IMR-90 (cell line): ENCODE data around the gene TCF4. TPM values are rescaled to one million over a fixed set of nuclear protein-coding genes. Genes with fewer than 3 reads are reported as not detected.

Source experiments
- ATAC-seq: fragments of 200-7000 bp; cut with Tn5 transposase; 2 replicates; pipeline ENCODE4 v1.9.1; 2020; ENCODE audit warnings: low read depth, mild to moderate bottlenecking, moderate library complexity
- BruUV-seq: library from RNA; stranded (reverse); fragments of 400-500 nt; replicated peaks from 2 replicates; lab custom pipeline; 2021; lab: Mats Ljungman, UMichigan
- CTCF ChIA-PET: fragments of 300-600 bp; formaldehyde crosslinking; extraction: SDS; loops from one replicate; lab custom pipeline; 2021; ENCODE audit warnings: antibody characterized with exemption; lab: Yijun Ruan, JAX
- POLR2A ChIA-PET: fragments of 300-600 bp; sonication (Branson Sonifier 250); formaldehyde crosslinking; loops from one replicate; lab custom pipeline; 2022; ENCODE audit warnings: antibody characterized with exemption; ENCODE audit not compliant: unreplicated experiment; lab: Charles Lee
- DNase-seq: peaks from one replicate; pipeline ENCODE4 v3.0.0; 2013
- H2AFZ ChIP-seq: replicated peaks from 2 replicates; pipeline ENCODE3; 2013; ENCODE audit warnings: low read length, mild to moderate bottlenecking; ENCODE audit not compliant: poor library complexity
- H2AK5ac ChIP-seq: 2 replicates; pipeline ENCODE4 v1.6.1; 2013; ENCODE audit warnings: low read depth, low read length, inconsistent platforms
- H2AK9ac ChIP-seq: replicated peaks from 2 replicates; pipeline ENCODE3; 2013; ENCODE audit warnings: mild to moderate bottlenecking, low read depth, low read length, moderate library complexity; ENCODE audit not compliant: poor library complexity
- H2BK120ac ChIP-seq: 2 replicates; pipeline ENCODE4 v1.6.1; 2013; ENCODE audit warnings: low read depth, low read length, inconsistent platforms
- H2BK15ac ChIP-seq: 3 replicates; pipeline ENCODE4 v1.6.1; 2013; ENCODE audit warnings: low read depth, low read length, inconsistent platforms
- H2BK20ac ChIP-seq: 2 replicates; pipeline ENCODE4 v1.6.1; 2013; ENCODE audit warnings: low read depth, mild to moderate bottlenecking, inconsistent platforms, low read length, moderate library complexity
- H2BK5ac ChIP-seq: 2 replicates; pipeline ENCODE4 v1.6.1; 2013; ENCODE audit warnings: mild to moderate bottlenecking, low read depth, low read length, inconsistent platforms; ENCODE audit not compliant: poor library complexity, severe bottlenecking
- H3K14ac ChIP-seq: replicated peaks from 2 replicates; pipeline ENCODE4 v1.6.1; 2013; ENCODE audit warnings: low read depth, low read length, inconsistent platforms
- H3K18ac ChIP-seq: 2 replicates; pipeline ENCODE4 v1.6.1; 2013; ENCODE audit warnings: low read depth, low read length, control low read depth
- H3K23ac ChIP-seq: 2 replicates; pipeline ENCODE4 v1.6.1; 2013; ENCODE audit warnings: low read depth, low read length, inconsistent platforms
- H3K27ac ChIP-seq: 2 replicates; pipeline ENCODE4 v1.5.1; 2013; ENCODE audit warnings: mild to moderate bottlenecking, control low read depth, low read length; ENCODE audit not compliant: insufficient read depth
- H3K27me3 ChIP-seq: 2 replicates; pipeline ENCODE4 v1.6.1; 2013; ENCODE audit warnings: low read length; ENCODE audit not compliant: control insufficient read depth, insufficient read depth
- H3K36me3 ChIP-seq: 2 replicates; pipeline ENCODE4 v1.6.1; 2013; ENCODE audit warnings: low read length, mixed read lengths; ENCODE audit not compliant: control insufficient read depth, insufficient read depth
- H3K4ac ChIP-seq: 2 replicates; pipeline ENCODE4 v1.6.1; 2013; ENCODE audit warnings: low read depth, low read length, inconsistent platforms
- H3K4me1 ChIP-seq: 2 replicates; pipeline ENCODE4 v1.6.1; 2013; ENCODE audit warnings: low read length, mixed read lengths; ENCODE audit not compliant: control insufficient read depth, insufficient read depth
- H3K4me2 ChIP-seq: 2 replicates; pipeline ENCODE4 v1.6.1; 2013; ENCODE audit warnings: low read depth, mild to moderate bottlenecking, control low read depth, low read length, moderate library complexity
- H3K4me3 ChIP-seq: 2 replicates; pipeline ENCODE4 v1.5.1; 2013; ENCODE audit warnings: low read depth, mild to moderate bottlenecking, control low read depth, low read length, moderate library complexity; ENCODE audit not compliant: insufficient read depth
- H3K56ac ChIP-seq: 2 replicates; pipeline ENCODE4 v1.6.1; 2013; ENCODE audit warnings: low read length, inconsistent platforms; ENCODE audit not compliant: insufficient read depth; ENCODE audit errors: extremely low read depth
- H3K79me1 ChIP-seq, 2 experiments: 2 replicates each; pipeline ENCODE4 v1.6.1; 2013; ENCODE audit warnings: low read length in 2 of 2, inconsistent platforms in 1 of 2, low read depth in 1 of 2
- H3K9ac ChIP-seq: 2 replicates; pipeline ENCODE4 v1.6.1; 2013; ENCODE audit warnings: low read depth, low read length, control low read depth
- H3K9me1 ChIP-seq: 2 replicates; pipeline ENCODE4 v1.6.1; 2013; ENCODE audit warnings: low read length, inconsistent platforms; ENCODE audit not compliant: insufficient read depth
- H3K9me3 ChIP-seq: 2 replicates; pipeline ENCODE4 v1.6.1; 2013; ENCODE audit warnings: low read length; ENCODE audit not compliant: control insufficient read depth, insufficient read depth
- H4K20me1 ChIP-seq: 2 replicates; pipeline ENCODE4 v1.6.1; 2013; ENCODE audit warnings: low read length, inconsistent platforms; ENCODE audit not compliant: insufficient read depth
- H4K5ac ChIP-seq: 2 replicates; pipeline ENCODE4 v1.6.1; 2013; ENCODE audit warnings: mild to moderate bottlenecking, low read depth, low read length, control low read depth
- H4K8ac ChIP-seq, 2 experiments: 2 replicates each; pipeline ENCODE4 v1.6.1; 2013; ENCODE audit warnings: low read depth in 2 of 2, low read length in 2 of 2, control low read depth in 1 of 2, inconsistent platforms in 1 of 2
- H4K91ac ChIP-seq: 2 replicates; pipeline ENCODE4 v1.6.1; 2013; ENCODE audit warnings: low read depth, low read length, inconsistent platforms; ENCODE audit not compliant: insufficient read depth
- BHLHE40 ChIP-seq: fragments of 150-350 bp; IDR thresholded peaks from 2 replicates; pipeline ENCODE4 v1.6.1; 2016; ENCODE audit warnings: mild to moderate bottlenecking, low read depth, low read length
- CEBPB ChIP-seq: IDR thresholded peaks from 2 replicates; pipeline ENCODE4 v1.6.1; 2012; ENCODE audit warnings: low read depth, low read length, improper control_type of control experiment
- CHD1 ChIP-seq: IDR thresholded peaks from 2 replicates; pipeline ENCODE4 v1.6.1; 2012; ENCODE audit warnings: low read depth, low read length, improper control_type of control experiment
- ELK1 ChIP-seq: fragments of 150-350 bp; IDR thresholded peaks from 2 replicates; pipeline ENCODE4 v1.6.1; 2016; ENCODE audit warnings: low read depth, mild to moderate bottlenecking, low read length, moderate library complexity, borderline replicate concordance
- FOS ChIP-seq: fragments of 150-350 bp; IDR thresholded peaks from 2 replicates; pipeline ENCODE4 v1.6.1; 2016; ENCODE audit warnings: low read depth, low read length
- MAFK ChIP-seq: IDR thresholded peaks from 2 replicates; pipeline ENCODE4 v1.6.1; 2012; ENCODE audit warnings: low read depth, low read length, improper control_type of control experiment
- MAZ ChIP-seq: IDR thresholded peaks from 2 replicates; pipeline ENCODE4 v1.6.1; 2012; ENCODE audit warnings: low read depth, mild to moderate bottlenecking, low read length, improper control_type of control experiment, moderate library complexity, borderline replicate concordance
- MXI1 ChIP-seq: IDR thresholded peaks from 2 replicates; pipeline ENCODE4 v1.6.1; 2012; ENCODE audit warnings: low read depth, mild to moderate bottlenecking, low read length, moderate library complexity, borderline replicate concordance
- NFE2L2 ChIP-seq: fragments of 150-350 bp; IDR thresholded peaks from 2 replicates; pipeline ENCODE4 v1.6.1; 2016; ENCODE audit warnings: low read depth, mild to moderate bottlenecking, low read length
- POLR2A ChIP-seq: IDR thresholded peaks from 2 replicates; pipeline ENCODE4 v1.6.1; 2012; ENCODE audit warnings: mild to moderate bottlenecking, low read depth, low read length
- RAD21 ChIP-seq: IDR thresholded peaks from 2 replicates; pipeline ENCODE4 v1.6.1; 2012; ENCODE audit warnings: low read length, improper control_type of control experiment
- RCOR1 ChIP-seq: IDR thresholded peaks from 2 replicates; pipeline ENCODE4 v1.6.1; 2012; ENCODE audit warnings: mild to moderate bottlenecking, low read length, improper control_type of control experiment; ENCODE audit not compliant: insufficient replicate concordance
- RFX5 ChIP-seq: IDR thresholded peaks from 2 replicates; pipeline ENCODE4 v1.8.0; 2012; ENCODE audit warnings: low read depth, mild to moderate bottlenecking, low read length, moderate library complexity
- SMC3 ChIP-seq: fragments of 150-350 bp; IDR thresholded peaks from 2 replicates; pipeline ENCODE4 v1.6.1; 2016; ENCODE audit warnings: low read depth, mild to moderate bottlenecking, antibody characterized with exemption, low read length, moderate library complexity
- WGBS, 2 experiments: methylation state at CpG; one replicate each; pipeline versions ENCODE4 v1.1.5 to v1.1.7; 2013; ENCODE audit warnings: missing lambda C conversion rate in 2 of 2; ENCODE audit not compliant: insufficient read length in 1 of 2; ENCODE audit errors: extremely low coverage in 2 of 2; 5-methylcytosine and 5-hydroxymethylcytosine counted together
- dilution Hi-C: fragments of 300-500 bp; cut with HindIII; formaldehyde crosslinking; loops from one replicate; pipeline ENCODE4 v1.14.3; 2018; ENCODE audit warnings: low sequenced_read_pairs; ENCODE audit not compliant: unreplicated experiment
- in situ Hi-C: fragments of 300-500 bp; cut with MboI; formaldehyde crosslinking; loops from 3 replicates; pipeline ENCODE4 v1.14.3; 2019; ENCODE audit warnings: low sequenced_read_pairs, inconsistent platforms, mixed read lengths
- intact Hi-C: fragments of 100-400 bp; cut with micrococcal nuclease; formaldehyde crosslinking; loops from 2 replicates; pipeline ENCODE4 v1.10.0; 2022
- polyA plus RNA-seq, 3 experiments: library from polyadenylated mRNA; depleted of rRNA; stranded (reverse); fragments of >200 nt; gene quantifications; 2 replicates each; pipeline ENCODE4 v1.2.3, GENCODE V29; 2012; ENCODE audit warnings: low replicate concordance in 1 of 3
- total RNA-seq: library from RNA; depleted of rRNA; stranded (reverse); fragments of >200 nt; gene quantifications from 2 replicates; pipeline ENCODE4 v1.2.3, GENCODE V29; 2012
- TF ChIP-seq, protein P1 (sequence below): fragments of 150-350 bp; IDR thresholded peaks from 2 replicates; pipeline ENCODE4 v1.6.1; 2017; ENCODE audit warnings: mild to moderate bottlenecking, antibody characterized with exemption, low read length, low read depth
- TF ChIP-seq, protein P2 (sequence below): conservative IDR thresholded peaks from 2 replicates; pipeline ENCODE4 v1.5.1; 2012; ENCODE audit warnings: mild to moderate bottlenecking, low read depth, low read length, improper control_type of control experiment

TCF4 gene
- total and polyA plus RNA-seq, 2 of the 4 experiments (the other 2 are of a cell fraction) = 30.0 to 87.1 TPM

DNA sequence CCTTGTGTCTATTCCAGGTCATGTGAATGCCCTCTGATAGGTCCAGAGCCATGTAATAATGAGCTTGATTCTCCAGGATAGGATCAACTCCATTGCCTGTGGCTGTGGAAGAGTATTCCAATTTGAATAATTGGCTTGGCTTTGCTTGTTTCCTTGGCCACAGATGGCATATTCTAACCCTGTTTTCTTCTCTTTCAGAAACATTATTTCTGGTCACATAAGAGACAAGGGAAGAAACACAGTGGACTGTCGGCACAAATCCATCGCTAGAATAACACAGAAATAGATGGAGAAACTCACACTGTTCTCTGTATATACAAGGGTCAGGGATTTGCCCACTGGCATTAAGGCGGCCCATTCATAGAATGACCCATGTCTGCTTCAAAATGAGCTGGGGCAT, 350.3 kb downstream of the TCF4 start:
- Histone ChIP-seq H2AK9ac (no peak overlapping the region), H2BK5ac (no peak overlapping the region), H2AFZ (no peak overlapping the region), H3K9me3 (no peaks in the 10 kb centered on the region), H3K4ac (no peak overlapping the region), H4K91ac (no peak overlapping the region), H4K5ac (no peak overlapping the region), H3K79me1 (peaks cover 10 to 30% of the 10 kb centered on the region in 2 experiments), H2BK15ac (no peak overlapping the region), H4K20me1 (no peaks in the 10 kb centered on the region), H4K8ac (no peak overlapping the region), H3K36me3 (peaks cover 9% of the 10 kb centered on the region), H3K4me2 (no peak overlapping the region), H3K9me1 (peaks cover 6% of the 10 kb centered on the region; the same call in 1 of the 2 replicates), H3K27ac (no peak overlapping the region), H3K56ac (no peak overlapping the region), H3K18ac (no peak overlapping the region), H2BK20ac (no peak overlapping the region), H3K9ac (no peak overlapping the region), H3K14ac (no peak overlapping the region), H2AK5ac (no peak overlapping the region), H2BK120ac (no peak overlapping the region), H3K4me3 (no peak overlapping the region), H3K4me1 (no peaks in the 10 kb centered on the region), H3K27me3 (no peaks in the 10 kb centered on the region), H3K23ac (no peak overlapping the region)
- ATAC-seq = no peak
- ChIA-PET POLR2A (no interaction called here), CTCF (no interaction called here)
- whole genome bisulfite sequencing, 2 experiments = no CpG with 5 or more reads among the region's 3 CpGs
- no peak for TF ChIP-seq ELK1
- no peak for TF ChIP-seq RCOR1
- no peak for TF ChIP-seq MAZ
- TF ChIP-seq RAD21 = no peak
- TF ChIP-seq POLR2A = no peak
- TF ChIP-seq MAFK = no peak
- no peak for TF ChIP-seq CEBPB
- no peak for TF ChIP-seq FOS
- no peak for TF ChIP-seq MXI1
- no peak for TF ChIP-seq NFE2L2
- TF ChIP-seq BHLHE40 = no peak
- TF ChIP-seq, protein P1, sequence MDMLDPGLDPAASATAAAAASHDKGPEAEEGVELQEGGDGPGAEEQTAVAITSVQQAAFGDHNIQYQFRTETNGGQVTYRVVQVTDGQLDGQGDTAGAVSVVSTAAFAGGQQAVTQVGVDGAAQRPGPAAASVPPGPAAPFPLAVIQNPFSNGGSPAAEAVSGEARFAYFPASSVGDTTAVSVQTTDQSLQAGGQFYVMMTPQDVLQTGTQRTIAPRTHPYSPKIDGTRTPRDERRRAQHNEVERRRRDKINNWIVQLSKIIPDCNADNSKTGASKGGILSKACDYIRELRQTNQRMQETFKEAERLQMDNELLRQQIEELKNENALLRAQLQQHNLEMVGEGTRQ = no peak
- no peak for TF ChIP-seq RFX5
- TF ChIP-seq SMC3 = no peak
- TF ChIP-seq, protein P2, sequence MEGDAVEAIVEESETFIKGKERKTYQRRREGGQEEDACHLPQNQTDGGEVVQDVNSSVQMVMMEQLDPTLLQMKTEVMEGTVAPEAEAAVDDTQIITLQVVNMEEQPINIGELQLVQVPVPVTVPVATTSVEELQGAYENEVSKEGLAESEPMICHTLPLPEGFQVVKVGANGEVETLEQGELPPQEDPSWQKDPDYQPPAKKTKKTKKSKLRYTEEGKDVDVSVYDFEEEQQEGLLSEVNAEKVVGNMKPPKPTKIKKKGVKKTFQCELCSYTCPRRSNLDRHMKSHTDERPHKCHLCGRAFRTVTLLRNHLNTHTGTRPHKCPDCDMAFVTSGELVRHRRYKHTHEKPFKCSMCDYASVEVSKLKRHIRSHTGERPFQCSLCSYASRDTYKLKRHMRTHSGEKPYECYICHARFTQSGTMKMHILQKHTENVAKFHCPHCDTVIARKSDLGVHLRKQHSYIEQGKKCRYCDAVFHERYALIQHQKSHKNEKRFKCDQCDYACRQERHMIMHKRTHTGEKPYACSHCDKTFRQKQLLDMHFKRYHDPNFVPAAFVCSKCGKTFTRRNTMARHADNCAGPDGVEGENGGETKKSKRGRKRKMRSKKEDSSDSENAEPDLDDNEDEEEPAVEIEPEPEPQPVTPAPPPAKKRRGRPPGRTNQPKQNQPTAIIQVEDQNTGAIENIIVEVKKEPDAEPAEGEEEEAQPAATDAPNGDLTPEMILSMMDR = no peak
- no peak for TF ChIP-seq CHD1
- intact Hi-C loops = loop anchor here (5.0 kb wide), 1 partner anchor 165 kb away; no protein-coding TSS in a partner anchor
- no TSS peak for BruUV-seq
- dilution Hi-C loops = no loop called here
- in situ Hi-C loops = loop anchor here (5.0 to 25.0 kb wide), 3 partner anchors 175 to 550 kb away; partner anchors contain the start of gene TCF4
- DNase-seq = no peak
